ENCODE results near the gene RALGAPA1. TPM values are rescaled to one million over a fixed set of nuclear protein-coding genes. Genes with fewer than 3 reads are reported as not detected.
"Not testable (repeated sequence)": the region's sequence is repeated elsewhere in the genome, so short reads cannot be mapped to it uniquely, and the experiment has no call there.

RALGAPA1 gene
- total RNA-seq, 1 donor from 2014 or later, result 101 TPM

DNA sequence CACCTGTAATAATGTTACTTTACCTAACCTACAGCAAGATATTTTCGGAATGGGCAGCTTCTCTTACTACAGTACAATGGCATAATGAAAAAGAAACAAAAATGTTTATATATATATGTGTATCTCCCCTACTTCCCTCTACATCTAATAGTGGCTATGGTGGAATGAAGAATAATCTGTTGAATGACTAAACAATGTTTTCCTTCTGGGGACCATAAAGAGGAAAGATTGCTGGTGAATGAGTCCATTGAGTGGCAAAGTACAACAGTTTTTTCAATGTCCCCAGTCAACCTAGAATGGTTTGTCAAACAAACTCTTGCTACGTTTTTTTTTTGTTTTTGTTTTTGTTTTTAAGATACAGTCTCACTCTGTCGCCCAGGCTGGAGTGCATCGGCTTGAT, 47.2 kb downstream of the RALGAPA1 start:
- no peak for DNase-seq

DNA sequence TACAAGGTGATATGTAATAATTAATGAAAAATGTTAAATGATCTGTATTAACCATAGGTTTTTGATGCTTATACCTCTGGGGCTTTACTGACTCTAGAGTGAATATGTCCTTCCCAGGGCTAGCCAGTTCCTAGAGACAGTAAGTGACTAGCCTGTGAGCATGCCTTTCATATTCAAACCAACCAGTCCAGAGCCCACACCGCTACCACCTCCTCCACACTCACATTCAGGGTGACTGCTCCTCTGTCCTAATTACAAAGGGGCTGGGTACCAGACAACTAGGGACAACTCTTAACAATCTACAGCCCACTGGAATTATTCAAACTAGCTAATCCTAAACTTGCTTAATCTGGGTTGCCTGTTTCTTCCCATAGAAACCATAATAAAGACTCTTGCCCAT, 49.0 kb downstream of the RALGAPA1 start:
- DNase-seq, result no peak

DNA sequence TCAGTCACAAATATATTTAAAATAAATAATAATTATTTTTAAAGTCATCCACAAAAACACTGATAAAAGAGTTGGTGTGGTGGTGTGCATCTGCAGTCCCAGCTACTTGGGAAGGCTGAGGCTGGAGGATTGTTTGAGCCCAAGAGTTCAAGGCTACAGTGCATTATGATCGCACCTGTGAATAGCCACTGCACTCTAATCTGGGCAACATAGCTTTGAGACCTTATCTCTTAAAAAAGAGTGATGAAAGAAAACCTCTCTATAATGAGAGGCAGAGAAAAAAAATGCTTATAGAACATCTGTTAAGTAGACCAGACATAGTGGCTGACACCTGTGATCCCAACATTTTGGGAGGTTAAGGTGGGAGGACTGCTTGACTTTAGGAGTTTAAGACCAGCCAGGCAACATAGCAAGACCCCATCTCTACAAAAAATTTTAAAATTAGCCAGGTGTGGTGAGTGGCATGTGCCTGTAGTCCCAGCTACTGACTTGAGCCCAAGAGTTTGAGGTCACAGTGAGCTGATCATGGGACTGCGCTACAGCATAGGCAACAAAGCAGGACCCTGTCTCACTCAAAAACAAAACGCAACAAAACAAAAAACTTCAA, 50.5 kb downstream of the RALGAPA1 start:
- DNase-seq, result no peak

DNA sequence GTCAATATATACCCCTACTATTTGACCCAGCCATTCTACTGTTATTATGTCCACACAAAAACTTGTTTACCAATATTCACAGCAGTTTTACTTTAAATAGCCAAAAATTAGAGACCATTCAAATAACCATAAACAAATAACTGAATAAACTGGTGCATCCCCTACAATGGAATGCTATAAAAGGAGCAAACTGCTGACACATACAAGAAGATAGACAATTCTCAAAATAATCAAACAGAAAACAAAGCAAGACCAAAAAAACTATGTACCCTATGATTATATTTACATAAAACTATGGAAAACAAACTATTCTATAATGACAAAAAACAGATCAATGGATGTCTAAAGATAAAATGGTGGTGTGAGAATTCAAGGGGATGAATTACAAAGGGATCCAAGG, 54.4 kb downstream of the RALGAPA1 start:
- DNase-seq, result no peak

DNA sequence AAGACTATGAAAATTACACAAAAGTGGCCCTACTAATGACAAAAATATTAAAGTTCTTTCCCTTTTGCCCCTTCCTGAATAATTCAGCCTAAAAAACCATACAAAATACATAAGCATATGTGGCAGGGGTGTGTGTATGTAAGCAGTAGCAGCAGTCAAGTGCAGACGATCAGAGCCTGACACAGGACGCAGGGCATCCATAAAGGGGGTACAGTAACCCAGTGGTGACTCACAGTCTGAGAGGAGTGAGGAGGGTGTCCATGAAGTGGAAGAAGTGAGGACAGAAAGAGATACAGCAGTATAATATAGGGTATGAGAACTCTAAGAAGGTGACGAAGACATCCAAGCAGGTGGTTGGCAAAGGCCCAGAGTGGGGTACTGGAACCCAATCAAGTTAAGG, 56.7 kb downstream of the RALGAPA1 start:
- DNase-seq, result no peak

DNA sequence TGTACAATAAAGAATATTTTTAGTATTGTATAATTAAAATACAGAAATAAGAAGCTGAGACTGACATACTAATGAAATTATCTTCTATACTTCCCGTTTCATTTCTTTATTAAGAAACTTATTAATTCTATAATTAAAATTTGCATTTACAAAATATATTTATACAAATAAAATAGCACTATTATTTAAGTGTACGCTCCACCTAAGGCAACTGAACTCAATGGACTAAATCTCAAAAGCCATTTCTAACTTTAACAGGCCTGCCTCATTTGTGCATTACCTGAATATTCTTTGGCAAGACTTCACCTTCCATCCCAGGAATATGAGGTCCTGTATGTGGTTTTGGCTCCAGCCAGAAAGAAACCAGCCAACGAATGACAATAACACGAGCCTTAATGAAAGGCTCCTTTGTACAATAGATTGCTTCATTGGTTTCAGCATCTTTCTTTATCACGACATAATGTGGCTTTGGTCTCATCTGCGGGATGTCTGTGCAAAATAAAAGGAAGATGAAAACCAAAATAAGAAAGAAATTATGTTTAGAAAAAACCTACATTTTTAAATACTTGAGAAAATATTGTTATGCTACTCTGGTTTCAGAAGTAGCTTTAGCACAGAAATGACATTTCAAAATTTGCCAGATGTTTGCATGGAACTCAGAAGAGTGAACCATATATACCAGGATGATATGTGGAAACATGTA, 58.7 kb downstream of the RALGAPA1 start:
- no peak for DNase-seq

DNA sequence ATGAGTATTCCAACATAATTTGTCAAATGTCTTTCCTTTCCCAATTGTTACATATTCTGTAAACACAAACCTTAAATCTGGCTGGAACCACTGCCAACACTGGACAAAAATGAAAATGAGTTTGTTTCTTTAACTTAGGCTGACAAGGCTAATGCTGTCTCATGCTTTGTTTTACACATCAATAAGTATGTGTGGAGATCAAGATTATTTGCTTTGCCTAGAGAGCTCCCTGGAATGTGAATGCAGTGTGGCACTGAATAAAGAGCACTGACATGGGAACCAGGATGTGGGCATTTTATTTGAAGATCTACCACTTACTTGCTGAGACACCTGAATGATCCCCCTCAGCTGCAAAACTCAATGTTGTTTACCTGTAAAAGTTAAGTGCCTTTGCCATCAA, 61.7 kb downstream of the RALGAPA1 start:
- DNase-seq, result peak; percentile 19

DNA sequence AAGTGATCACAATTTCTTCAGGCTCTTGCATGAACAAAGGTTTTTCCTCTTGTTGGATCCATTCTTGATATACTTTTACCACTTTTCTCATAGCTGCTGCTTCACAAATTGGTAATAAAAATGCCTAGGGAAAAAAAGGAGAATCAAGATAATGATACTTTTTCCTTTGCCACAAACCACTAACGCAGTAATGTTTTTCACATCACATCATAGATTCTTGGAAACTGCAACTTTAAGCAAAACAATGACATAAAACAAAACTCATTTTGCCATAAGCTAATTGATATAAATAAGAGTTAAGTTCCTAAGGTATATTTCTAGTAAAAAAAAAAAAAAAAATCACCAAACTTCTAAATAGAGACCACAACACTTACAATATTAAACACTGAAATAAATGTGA, 66.7 kb downstream of the RALGAPA1 start:
- DNase-seq, result no peak

DNA sequence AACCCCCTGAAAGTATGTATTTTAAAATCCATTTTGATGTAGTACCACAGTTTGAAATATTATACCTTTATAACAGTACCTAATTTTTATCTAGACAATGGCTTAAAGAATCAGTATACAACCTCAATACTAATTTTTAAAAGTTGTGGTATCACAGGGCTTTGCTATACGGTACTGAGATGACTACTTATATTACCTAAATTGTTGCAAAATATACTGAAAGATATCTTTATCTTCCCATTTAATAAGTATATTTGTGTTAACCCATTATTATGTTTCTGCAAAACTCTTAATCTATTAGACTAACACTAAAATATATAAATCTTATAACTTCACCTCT, 67.1 kb downstream of the RALGAPA1 start:
- no peak for DNase-seq

DNA sequence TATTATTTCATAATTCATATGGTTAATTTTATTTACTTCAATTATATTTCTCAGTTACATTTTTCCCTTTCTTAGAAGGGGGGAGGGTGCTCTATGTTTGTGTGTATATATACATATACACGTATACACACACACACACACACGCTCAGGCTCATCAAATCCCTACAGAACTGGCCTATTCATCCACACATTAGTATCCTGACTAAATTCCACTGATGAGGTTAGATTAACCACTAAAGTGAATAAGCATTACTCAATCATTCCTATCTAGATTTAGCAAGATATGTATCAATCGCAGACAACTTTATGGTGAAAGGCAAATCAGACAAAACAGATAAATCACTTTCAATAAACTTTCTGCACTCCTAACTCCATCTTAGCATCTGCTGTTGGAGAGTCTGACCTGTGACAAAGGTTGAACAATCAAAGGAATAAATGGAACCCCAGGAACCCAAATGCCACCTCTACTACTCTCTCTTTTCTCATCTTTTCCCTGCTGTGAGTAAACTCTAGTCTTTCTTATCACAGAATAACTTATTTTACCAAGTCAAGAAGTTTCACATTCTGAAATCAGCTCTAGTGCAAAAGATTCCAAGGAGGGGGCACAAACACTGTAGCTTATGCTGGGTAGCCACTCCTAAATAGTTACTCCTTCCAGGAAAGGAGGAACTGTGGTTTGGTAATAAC, 67.6 kb downstream of the RALGAPA1 start:
- DNase-seq, result no peak

DNA sequence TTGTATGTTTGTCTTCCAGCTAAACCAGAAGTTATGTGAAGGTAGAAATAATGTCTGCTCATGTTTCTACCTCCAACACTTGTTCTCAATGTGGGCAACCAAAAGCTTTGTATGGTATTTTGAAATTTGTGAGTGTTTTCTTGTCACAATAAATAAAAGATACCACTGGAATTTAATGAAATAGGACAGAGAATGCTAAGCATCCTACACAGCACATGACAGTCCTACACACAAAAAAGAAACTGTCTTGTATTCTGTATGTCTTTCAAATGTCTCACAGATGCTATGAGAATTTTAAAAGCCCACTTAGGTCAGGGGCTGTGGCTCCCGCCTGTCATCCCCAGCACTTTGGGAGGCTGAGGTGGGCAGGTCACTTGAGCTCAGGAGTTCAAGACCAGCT, 68.9 kb downstream of the RALGAPA1 start:
- no peak for DNase-seq

DNA sequence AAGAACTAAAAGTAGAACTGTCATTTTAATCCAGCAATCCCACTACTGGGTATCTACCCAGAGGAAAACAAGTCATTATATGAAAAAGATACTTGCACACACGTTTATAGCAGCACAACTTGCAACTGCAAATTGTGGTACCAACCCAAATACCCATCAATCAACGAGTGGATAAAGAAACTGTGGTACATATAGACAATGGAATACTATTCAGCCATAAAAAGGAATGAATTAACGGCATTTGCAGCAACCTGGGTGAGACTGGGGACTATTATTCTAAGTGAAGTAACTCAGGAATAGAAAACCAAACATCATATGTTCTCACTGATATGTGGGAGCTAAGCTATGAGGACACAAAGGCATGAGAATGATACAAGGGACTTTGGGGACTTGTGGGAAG, 73.9 kb downstream of the RALGAPA1 start:
- DNase-seq, result not testable (repeated sequence)

DNA sequence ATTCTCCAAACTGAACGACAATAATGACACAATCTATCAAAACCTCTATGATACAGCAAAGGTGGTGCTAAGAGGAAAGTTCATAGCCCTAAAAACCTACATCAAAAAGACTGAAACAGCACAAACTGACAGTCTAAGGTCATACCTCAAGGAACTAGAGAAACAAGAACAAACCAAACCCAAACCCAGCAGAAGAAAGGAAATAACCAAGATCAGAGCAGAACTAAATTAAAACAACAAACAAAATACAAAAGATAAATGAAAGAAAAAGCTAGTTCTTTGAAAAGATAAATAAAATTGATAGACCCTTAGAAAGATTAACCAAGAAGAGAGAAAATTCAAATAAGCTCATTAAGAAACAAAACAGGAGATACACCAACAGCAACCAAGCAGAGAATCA, 75.6 kb downstream of the RALGAPA1 start:
- DNase-seq, result not testable (repeated sequence)

DNA sequence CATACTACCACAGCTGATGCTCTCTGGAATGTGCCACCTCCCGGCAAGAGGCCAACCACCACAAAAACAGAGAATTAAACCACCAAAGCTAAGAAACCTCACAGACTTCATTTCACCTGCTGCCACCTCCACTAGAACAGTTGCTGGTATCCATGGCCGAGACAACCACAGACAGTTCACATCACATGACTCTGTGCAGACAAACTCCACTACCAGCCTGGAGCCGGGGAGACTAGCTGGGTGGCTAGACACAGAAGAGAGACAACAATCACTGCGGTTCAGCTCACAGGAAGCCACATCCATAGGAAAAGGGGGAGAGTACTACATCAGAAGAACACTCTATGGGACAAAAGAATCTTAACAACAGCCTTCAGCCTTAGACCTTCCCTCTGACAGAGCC, 78.2 kb downstream of the RALGAPA1 start:
- DNase-seq, result no peak

DNA sequence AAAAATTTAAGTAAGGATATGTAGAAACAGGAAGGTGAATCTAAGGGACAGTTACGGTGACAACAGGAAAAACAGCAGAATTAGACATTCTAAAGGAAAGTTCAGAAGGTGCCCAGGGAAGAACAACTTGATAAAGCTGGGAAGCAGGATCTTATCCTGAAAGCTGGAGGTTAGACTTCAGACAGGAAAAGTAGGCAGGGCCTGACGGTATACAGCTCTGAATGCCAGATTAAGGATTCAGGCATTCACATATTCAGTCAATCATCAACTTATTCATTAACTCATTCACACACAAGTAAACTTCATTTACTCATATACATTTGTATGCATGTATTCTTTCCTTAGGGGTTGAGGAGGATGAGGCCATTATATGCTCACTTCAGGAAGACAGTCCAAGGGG, 81.3 kb downstream of the RALGAPA1 start:
- DNase-seq, result no peak

DNA sequence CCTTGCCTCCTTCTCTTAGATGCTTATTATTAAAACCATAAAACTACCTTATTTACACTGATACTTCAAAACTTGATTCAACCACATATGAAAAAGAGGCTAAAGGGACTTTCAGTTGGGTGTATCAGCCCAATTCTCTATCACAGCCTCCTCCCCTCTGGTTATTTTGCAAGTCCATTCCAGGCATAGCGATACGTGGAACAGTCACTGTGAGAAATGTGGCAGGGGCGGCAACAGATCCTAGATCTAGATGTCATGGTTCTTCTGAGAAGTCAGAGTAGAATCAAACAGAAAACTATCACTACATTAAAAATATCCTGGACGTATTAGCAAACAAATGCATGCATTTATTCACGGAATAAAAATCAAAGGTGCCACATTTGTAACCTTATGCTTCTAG, 83.2 kb downstream of the RALGAPA1 start:
- no peak for DNase-seq

DNA sequence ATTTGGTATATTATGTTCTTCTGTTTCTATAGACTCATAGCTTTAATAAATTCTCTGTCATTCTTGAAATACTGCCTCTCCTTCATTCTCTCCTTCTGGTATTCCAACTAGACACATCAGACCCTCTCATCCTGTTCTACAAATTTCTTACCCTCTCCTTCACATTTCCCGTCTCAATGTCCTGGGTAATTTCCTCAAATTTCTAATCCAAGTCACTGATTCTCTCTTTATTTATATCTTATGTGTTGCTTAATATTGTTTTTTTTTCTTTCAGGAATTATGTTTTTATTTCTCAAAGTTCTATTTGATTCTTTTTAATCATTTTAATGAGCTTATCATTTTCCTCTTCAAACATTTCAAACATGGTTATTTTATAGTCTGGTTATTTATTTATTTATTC, 94.0 kb downstream of the RALGAPA1 start:
- no peak for DNase-seq

DNA sequence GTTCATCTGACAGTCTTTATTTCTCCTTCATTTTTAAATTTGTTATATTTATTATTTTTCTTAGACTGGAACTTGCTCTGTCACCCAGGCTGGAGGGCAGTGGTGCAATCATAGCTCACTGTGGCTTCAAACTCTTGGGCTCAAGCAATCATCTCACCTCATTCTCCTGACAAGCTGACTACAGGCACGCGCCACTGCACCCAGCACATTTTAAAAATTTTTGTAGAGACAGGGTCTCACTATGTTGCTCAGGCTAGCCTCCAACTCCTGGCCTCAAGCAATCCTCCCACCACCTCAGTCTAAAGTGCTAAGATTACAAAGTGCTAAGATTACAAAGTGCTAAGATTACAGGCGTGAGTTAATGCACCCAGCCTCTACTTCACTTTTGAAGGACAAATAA, 96.6 kb downstream of the RALGAPA1 start:
- no peak for DNase-seq

DNA sequence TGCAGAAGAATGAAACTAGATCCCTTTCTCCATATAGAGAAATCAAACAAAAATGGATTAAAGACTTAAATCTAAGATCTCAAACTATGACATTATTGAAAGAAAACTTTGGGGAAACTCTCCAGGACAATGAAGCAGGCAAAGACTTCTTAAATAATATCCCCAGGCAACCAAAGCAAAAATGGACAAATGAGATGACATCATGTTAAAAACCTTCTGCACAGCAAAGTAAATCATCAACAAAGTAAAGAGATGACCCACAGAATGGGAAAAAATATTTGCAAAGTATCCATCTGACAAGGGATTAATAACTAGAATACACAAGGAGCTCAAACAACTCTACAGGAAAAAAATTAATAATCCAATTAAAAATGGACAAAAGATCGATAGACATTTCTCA, 101.0 kb downstream of the RALGAPA1 start:
- DNase-seq, result no peak

DNA sequence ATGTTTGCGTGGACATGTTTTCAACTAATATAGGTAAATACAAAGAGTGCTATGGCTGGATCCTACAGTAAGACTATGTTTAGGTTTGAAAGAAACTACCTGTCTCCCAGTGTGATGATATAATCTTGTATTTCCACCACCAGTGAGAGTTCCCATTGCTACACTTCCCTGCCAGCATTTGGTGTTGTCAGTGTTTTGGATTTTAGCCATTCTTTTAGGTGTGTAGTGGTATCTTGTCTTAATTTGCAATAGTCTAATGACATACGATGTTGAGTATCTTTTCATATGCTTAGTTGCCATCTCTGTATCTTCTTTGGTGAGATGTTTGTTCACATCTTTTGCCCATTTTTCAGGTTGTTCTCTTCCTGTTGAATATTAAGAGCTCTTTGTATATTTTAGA, 103.5 kb downstream of the RALGAPA1 start:
- DNase-seq, result no peak

DNA sequence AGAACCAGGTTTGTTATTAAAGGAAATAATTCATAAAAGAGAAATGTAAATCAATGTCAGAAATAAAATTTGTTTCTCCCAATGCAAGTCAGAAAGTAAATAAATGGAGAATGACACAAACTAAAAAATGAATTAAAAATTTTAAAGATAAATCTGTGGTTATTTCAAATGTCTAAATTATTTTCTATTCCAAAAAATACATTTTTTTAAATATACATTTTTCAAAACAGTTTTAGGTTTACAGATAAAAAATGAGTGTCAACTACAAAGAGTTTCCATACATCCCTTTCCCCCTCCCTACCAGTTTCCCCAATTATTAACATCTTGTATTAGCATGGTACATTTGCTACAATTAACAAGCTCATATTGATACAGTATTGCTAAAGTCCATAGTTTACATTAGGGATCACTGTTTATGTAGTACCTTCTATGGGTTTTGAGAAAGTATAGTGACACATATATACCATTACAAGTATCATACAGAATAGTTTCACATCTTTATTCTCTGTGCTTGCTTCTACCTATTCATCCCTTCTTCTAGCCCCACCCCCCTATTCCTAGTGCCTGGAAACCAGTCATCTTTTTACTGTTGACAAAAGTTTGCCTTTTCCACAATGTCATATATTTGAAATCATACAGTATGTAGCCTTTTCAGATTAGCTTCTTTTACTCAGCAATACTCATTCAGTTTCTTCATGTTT, 104.2 kb downstream of the RALGAPA1 start:
- no peak for DNase-seq

DNA sequence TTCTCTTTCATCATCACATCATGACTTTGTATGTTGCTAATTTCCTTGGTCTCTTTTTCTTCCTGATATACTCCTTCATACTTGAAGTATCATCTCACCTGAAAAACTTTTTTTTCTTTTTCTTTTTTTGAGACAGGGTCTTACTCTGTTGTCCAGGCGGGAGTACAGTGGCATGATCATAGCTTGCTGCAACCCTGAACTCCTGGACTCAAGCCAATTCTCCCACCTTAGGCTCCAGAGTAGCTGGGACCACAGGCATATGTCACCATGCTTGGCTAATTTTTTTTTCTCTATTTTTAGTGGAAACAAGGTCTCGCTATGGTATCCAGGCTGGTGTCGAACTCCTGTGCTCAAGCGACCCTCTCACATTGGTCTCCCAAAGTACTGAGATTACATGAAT, 107.6 kb downstream of the RALGAPA1 start:
- DNase-seq, result no peak

DNA sequence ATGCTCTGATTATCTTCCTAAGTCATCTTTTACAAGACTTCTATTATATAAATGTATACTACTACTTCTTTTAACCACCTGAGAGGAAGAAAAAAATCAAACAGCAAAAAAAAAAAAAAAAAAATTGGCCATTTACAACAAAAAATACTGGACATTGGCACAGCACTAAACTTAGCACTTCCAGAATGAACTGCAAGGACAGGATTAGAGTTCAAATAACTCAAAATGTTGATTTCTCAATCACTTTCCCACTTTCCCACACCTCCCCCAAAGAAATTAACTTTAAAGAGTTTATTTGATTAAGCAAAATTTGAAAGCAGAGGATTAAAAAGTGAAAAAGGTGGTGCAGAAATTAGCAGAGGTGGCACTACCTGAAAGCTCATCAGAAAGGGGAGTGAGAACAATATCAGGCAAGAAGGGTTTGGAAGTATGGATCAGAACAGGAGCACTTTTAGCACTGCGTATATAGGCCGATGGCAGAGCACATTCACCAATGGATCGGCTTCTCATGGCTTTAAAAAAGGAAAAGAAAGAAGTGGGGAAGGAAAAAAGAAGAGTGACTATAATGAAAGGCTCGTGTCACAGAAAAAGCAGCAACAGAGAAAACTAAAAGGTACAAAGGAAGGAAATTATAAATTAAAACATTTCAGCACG, 109.2 kb downstream of the RALGAPA1 start:
- no peak for DNase-seq
